GM12801 (cell line): ENCODE results near the gene CTSL.

Source experiments
- CTCF ChIP-seq: IDR thresholded peaks from one replicate; pipeline ENCODE4 v1.5.1; 2011; ENCODE audit warnings: control low read depth; ENCODE audit not compliant: insufficient read length; ENCODE audit errors: extremely low read depth

Gene CTSL

GRCh38 chr9:87702921-87703320, 23.0 kb upstream of the CTSL start:
- TF ChIP-seq CTCF: no peak

- TF ChIP-seq CTCF: no peak
Measured at GRCh38 chr9:87703636-87704276, 22.2 kb upstream of the CTSL start.

- TF ChIP-seq CTCF: no peak
Measured at GRCh38 chr9:87704342-87704741, 21.6 kb upstream of the CTSL start.

- no peak for TF ChIP-seq CTCF
Measured at GRCh38 chr9:87706066-87706739, 19.7 kb upstream of the CTSL start.

GRCh38 chr9:87707805-87708506, 18.0 kb upstream of the CTSL start:
- no peak for TF ChIP-seq CTCF

- TF ChIP-seq CTCF: no peak
Measured at GRCh38 chr9:87708546-87708945, 17.4 kb upstream of the CTSL start.

- TF ChIP-seq CTCF: no peak
Measured at GRCh38 chr9:87708986-87709728, 16.8 kb upstream of the CTSL start.
